Activated CD8-positive, alpha-beta memory T cell treated with anti-CD3 and anti-CD28 coated beads for 4 hours (primary cell): ENCODE results near the gene PCDHGB5.

Experiments used
- DNase-seq, 2 donors: peaks; one replicate each; pipeline ENCODE4 v3.0.0-alpha.2; 2020; ENCODE audit warnings: low read depth in 2 of 2

The PCDHGB5 gene

GRCh38 chr5:141441571-141442170 is 43.9 kb downstream of the PCDHGB5 start:
- DNase-seq, result no peak
